ENCODE results near the gene CDH13.
A peak's percentile ranks its signal among the peaks of the same experiment; 100 is the strongest.

Gene CDH13

GRCh38 chr16:83348991-83349390 lies 722.2 kb downstream of the CDH13 start:
- in situ Hi-C loops (cut with HindIII; ENCODE audit: low sequenced_read_pairs) = no loop called here
- no peak for TF ChIP-seq CTCF (IDR thresholded peaks at IDR 0.05; ENCODE audit: low read depth, low read length)
- peak; percentile 28 for DNase-seq (ENCODE audit: low read depth, low spot score)
- H3K4me3 ChIP-seq (ENCODE audit: low read depth, low read length) = no peak overlapping the region

- in situ Hi-C loops (cut with HindIII; ENCODE audit: low sequenced_read_pairs) = no loop called here
- no peak for TF ChIP-seq CTCF (IDR thresholded peaks at IDR 0.05; ENCODE audit: low read depth, low read length)
- DNase-seq (ENCODE audit: low read depth, low spot score) = no peak
- no peak overlapping the region for H3K4me3 ChIP-seq (ENCODE audit: low read depth, low read length)
These were observed 723.7 kb downstream of the CDH13 start for GRCh38 chr16:83350481-83350880.

- in situ Hi-C loops (cut with HindIII; ENCODE audit: low sequenced_read_pairs) = no loop called here
These were observed 725.1 kb downstream of the CDH13 start for GRCh38 chr16:83351846-83352245.

DNA sequence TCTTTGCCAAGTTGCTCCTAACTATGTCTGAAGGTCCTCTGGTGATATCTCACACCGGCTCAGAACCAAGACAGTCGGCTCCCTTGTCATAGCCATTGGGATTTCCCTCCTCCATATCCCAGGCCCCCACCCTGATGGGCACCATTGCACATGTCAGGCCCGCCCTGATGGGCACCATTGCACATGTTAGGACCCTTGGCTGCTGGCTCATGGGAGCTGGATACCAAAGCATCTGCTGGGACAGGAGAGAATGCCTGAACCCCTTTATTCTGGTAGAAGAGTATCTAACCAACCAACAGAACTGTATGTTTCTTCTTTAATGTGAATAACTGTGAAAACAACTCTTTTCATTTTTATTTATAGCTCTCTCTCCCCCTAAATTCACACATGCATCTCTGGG lies 726.5 kb downstream of the CDH13 start:
- no peak for TF ChIP-seq CTCF (IDR thresholded peaks at IDR 0.05; ENCODE audit: low read depth, low read length)
- no peak for DNase-seq (ENCODE audit: low read depth, low spot score)
- in situ Hi-C loops (cut with HindIII; ENCODE audit: low sequenced_read_pairs) = no loop called here

More at GRCh38 chr16:83351846-83352245, 725.1 kb downstream of the CDH13 start:
- DNase-seq (ENCODE audit: low read depth, low spot score) = no peak
- no peak for TF ChIP-seq CTCF (IDR thresholded peaks at IDR 0.05; ENCODE audit: low read depth, low read length)
- no peak overlapping the region for H3K4me3 ChIP-seq (ENCODE audit: low read depth, low read length)

GRCh38 chr16:83354015-83354414 lies 727.2 kb downstream of the CDH13 start:
- no peak overlapping the region for H3K4me3 ChIP-seq (ENCODE audit: low read depth, low read length)
- TF ChIP-seq CTCF (IDR thresholded peaks at IDR 0.05; ENCODE audit: low read depth, low read length) = no peak
- no peak for DNase-seq (ENCODE audit: low read depth, low spot score)
- in situ Hi-C loops (cut with HindIII; ENCODE audit: low sequenced_read_pairs) = no loop called here

More for the DNA sequence above, 726.5 kb downstream of the CDH13 start:
- H3K4me3 ChIP-seq (ENCODE audit: low read depth, low read length) = no peak overlapping the region

- no peak for DNase-seq (ENCODE audit: low read depth, low spot score)
- H3K4me3 ChIP-seq (ENCODE audit: low read depth, low read length) = no peak overlapping the region
- in situ Hi-C loops (cut with HindIII; ENCODE audit: low sequenced_read_pairs) = no loop called here
- TF ChIP-seq CTCF (IDR thresholded peaks at IDR 0.05; ENCODE audit: low read depth, low read length) = no peak
These were observed 728.9 kb downstream of the CDH13 start for GRCh38 chr16:83355570-83356218.

All from astrocyte of the spinal cord (primary cell).